ENCODE measurements around the gene GRM2.

DNA sequence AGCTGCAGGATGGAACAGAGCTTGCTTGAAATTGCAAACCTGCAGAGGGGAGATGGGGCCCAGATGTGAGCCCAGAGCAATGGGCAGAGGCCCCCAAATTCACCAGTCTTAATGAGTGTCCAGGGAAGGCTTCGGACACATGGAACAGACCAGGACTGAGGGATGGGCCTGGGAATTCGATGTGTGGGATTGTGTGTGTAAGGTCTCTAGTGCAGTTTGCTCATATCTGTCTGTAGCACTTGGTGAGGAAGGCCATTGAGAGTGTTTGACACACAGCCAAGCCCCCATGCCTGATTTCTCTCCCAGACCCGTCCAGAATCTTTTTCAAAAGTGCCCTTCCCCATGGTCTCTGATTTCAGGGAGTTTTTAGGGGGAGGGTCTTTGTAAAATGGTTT lies 18.7 kb upstream of the GRM2 start:
- TF ChIP-seq, protein P1, sequence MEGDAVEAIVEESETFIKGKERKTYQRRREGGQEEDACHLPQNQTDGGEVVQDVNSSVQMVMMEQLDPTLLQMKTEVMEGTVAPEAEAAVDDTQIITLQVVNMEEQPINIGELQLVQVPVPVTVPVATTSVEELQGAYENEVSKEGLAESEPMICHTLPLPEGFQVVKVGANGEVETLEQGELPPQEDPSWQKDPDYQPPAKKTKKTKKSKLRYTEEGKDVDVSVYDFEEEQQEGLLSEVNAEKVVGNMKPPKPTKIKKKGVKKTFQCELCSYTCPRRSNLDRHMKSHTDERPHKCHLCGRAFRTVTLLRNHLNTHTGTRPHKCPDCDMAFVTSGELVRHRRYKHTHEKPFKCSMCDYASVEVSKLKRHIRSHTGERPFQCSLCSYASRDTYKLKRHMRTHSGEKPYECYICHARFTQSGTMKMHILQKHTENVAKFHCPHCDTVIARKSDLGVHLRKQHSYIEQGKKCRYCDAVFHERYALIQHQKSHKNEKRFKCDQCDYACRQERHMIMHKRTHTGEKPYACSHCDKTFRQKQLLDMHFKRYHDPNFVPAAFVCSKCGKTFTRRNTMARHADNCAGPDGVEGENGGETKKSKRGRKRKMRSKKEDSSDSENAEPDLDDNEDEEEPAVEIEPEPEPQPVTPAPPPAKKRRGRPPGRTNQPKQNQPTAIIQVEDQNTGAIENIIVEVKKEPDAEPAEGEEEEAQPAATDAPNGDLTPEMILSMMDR (IDR thresholded peaks at IDR 0.05) = no peak
- TF ChIP-seq POLR2AphosphoS5 (IDR thresholded peaks at IDR 0.05) (no peak), POLR2A (IDR thresholded peaks at IDR 0.05) (no peak)

Measured in suprapubic skin (tissue), 4 donors.